ENCODE measurements around the gene CCND1.

The CCND1 gene

GRCh38 chr11:69700278-69701140 lies 59.6 kb downstream of the CCND1 start:
- no peak overlapping the region for H3K4me3 ChIP-seq (ENCODE audit: low read depth, low read length)
- TF ChIP-seq CTCF (IDR thresholded peaks at IDR 0.05; ENCODE audit: low read depth, low read length, missing control alignments) = no peak
- DNase-seq (ENCODE audit: low read depth) = no peak

- H3K4me3 ChIP-seq (ENCODE audit: low read depth, low read length) = no peak overlapping the region
- DNase-seq (ENCODE audit: low read depth) = no peak
- TF ChIP-seq CTCF (IDR thresholded peaks at IDR 0.05; ENCODE audit: low read depth, low read length, missing control alignments) = no peak
These were observed 61.3 kb downstream of the CCND1 start for GRCh38 chr11:69702239-69702691.

GRCh38 chr11:69702769-69703452 lies 62.0 kb downstream of the CCND1 start:
- no peak for DNase-seq (ENCODE audit: low read depth)
- H3K4me3 ChIP-seq (ENCODE audit: low read depth, low read length) = no peak overlapping the region
- TF ChIP-seq CTCF (IDR thresholded peaks at IDR 0.05; ENCODE audit: low read depth, low read length, missing control alignments) = no peak

GRCh38 chr11:69703453-69703767 lies 62.5 kb downstream of the CCND1 start:
- TF ChIP-seq CTCF (IDR thresholded peaks at IDR 0.05; ENCODE audit: low read depth, low read length, missing control alignments) = no peak
- DNase-seq (ENCODE audit: low read depth) = no peak
- no peak overlapping the region for H3K4me3 ChIP-seq (ENCODE audit: low read depth, low read length)

All from GM12864 (cell line).